ENCODE results near the gene TAC3. TPM values are rescaled to one million over a fixed set of nuclear protein-coding genes. Genes with fewer than 3 reads are reported as not detected.
"Not testable (repeated sequence)": the region's sequence is repeated elsewhere in the genome, so short reads cannot be mapped to it uniquely, and the experiment has no call there.

Gene TAC3
- total and polyA plus RNA-seq, 2 donors (not counting 3 experiments of a cell fraction or from before 2014, with no cell fraction given), result not detected

DNA sequence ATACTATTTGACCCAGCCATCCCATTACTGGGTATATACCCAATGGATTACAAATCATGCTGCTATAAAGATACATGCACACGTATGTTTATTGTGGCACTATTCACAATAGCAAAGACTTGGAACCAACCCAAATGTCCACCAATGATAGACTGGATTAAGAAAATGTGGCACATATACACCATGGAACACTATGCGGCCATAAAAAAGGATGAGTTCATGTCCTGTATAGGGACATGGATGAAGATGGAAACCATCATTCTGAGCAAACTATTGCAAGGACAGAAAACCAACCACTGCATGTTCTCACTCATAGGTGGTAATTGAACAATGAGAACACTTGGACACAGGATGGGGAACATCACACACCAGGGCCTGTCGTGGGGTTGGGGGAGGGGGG, 42.1 kb downstream of the TAC3 start:
- intact Hi-C loops (cut with micrococcal nuclease); dilution Hi-C loops (cut with MboI; ENCODE audit: extremely low pct_ligation_motif_present, low sequenced_read_pairs); H3K4me2 ChIP-seq (ENCODE audit: insufficient read depth, low read length): not testable (repeated sequence)

GRCh38 chr12:56968910-56969309, 47.4 kb downstream of the TAC3 start:
- H3K9me3 ChIP-seq (replicated peaks; ENCODE audit: control insufficient read depth, insufficient read depth, low read length); H3K4me1 ChIP-seq (ENCODE audit: control insufficient read depth, extremely low read depth, insufficient read depth, low read length); intact Hi-C loops (cut with micrococcal nuclease); DNase-seq (ENCODE audit: low read depth, low spot score); H3K9ac ChIP-seq (replicated peaks; ENCODE audit: extremely low read depth, insufficient read depth, low read length); H3K4me3 ChIP-seq (replicated peaks in 1 of 3; ENCODE audit: insufficient read depth in 1 of 3, low read depth in 1 of 3, low read length in 3 of 3); H3K27me3 ChIP-seq (ENCODE audit: control insufficient read depth in 2 of 2, insufficient read depth in 2 of 2, low read length in 2 of 2); H3K36me3 ChIP-seq (ENCODE audit: control insufficient read depth in 2 of 2, extremely low read depth in 1 of 2, insufficient read depth in 2 of 2, low read length in 2 of 2); H3K27ac ChIP-seq (ENCODE audit: insufficient read depth, low read depth, low read length); POLR2A ChIA-PET; H2AFZ ChIP-seq (ENCODE audit: low read depth, low read length); FAIRE-seq; CTCF ChIA-PET; H3K4me2 ChIP-seq (ENCODE audit: insufficient read depth, low read length); H3K9me1 ChIP-seq (replicated peaks; ENCODE audit: control insufficient read depth, extremely low read depth, insufficient read depth, low read length); H3K79me2 ChIP-seq (ENCODE audit: control insufficient read depth, insufficient read depth, low read length); BruUV-seq (replicated peaks); H4K20me1 ChIP-seq (replicated peaks; ENCODE audit: control insufficient read depth, extremely low read depth, insufficient read depth, low read length); dilution Hi-C loops (cut with MboI; ENCODE audit: extremely low pct_ligation_motif_present, low sequenced_read_pairs): not testable (repeated sequence)

More for the DNA sequence above, 42.1 kb downstream of the TAC3 start:
- H3K27me3 ChIP-seq (ENCODE audit: control insufficient read depth in 2 of 2, insufficient read depth in 2 of 2, low read length in 2 of 2); POLR2A ChIA-PET; H3K9me3 ChIP-seq (replicated peaks; ENCODE audit: control insufficient read depth, insufficient read depth, low read length); DNase-seq (ENCODE audit: low read depth, low spot score); FAIRE-seq; H2AFZ ChIP-seq (ENCODE audit: low read depth, low read length); H3K79me2 ChIP-seq (ENCODE audit: control insufficient read depth, insufficient read depth, low read length); H4K20me1 ChIP-seq (replicated peaks; ENCODE audit: control insufficient read depth, extremely low read depth, insufficient read depth, low read length); H3K36me3 ChIP-seq (ENCODE audit: control insufficient read depth in 2 of 2, extremely low read depth in 1 of 2, insufficient read depth in 2 of 2, low read length in 2 of 2); H3K9me1 ChIP-seq (replicated peaks; ENCODE audit: control insufficient read depth, extremely low read depth, insufficient read depth, low read length); CTCF ChIA-PET; H3K4me1 ChIP-seq (ENCODE audit: control insufficient read depth, extremely low read depth, insufficient read depth, low read length); H3K27ac ChIP-seq (ENCODE audit: insufficient read depth, low read depth, low read length); H3K9ac ChIP-seq (replicated peaks; ENCODE audit: extremely low read depth, insufficient read depth, low read length); H3K4me3 ChIP-seq (replicated peaks in 1 of 3; ENCODE audit: insufficient read depth in 1 of 3, low read depth in 1 of 3, low read length in 3 of 3); BruUV-seq (replicated peaks): not testable (repeated sequence)

GRCh38 chr12:56965997-56966642, 50.2 kb downstream of the TAC3 start:
- intact Hi-C loops (cut with micrococcal nuclease); H3K9ac ChIP-seq (replicated peaks; ENCODE audit: extremely low read depth, insufficient read depth, low read length); H3K4me2 ChIP-seq (ENCODE audit: insufficient read depth, low read length); H3K4me3 ChIP-seq (replicated peaks in 1 of 3; ENCODE audit: insufficient read depth in 1 of 3, low read depth in 1 of 3, low read length in 3 of 3); H4K20me1 ChIP-seq (replicated peaks; ENCODE audit: control insufficient read depth, extremely low read depth, insufficient read depth, low read length); CTCF ChIA-PET; H3K9me1 ChIP-seq (replicated peaks; ENCODE audit: control insufficient read depth, extremely low read depth, insufficient read depth, low read length); H3K27ac ChIP-seq (ENCODE audit: insufficient read depth, low read depth, low read length); H2AFZ ChIP-seq (ENCODE audit: low read depth, low read length); dilution Hi-C loops (cut with MboI; ENCODE audit: extremely low pct_ligation_motif_present, low sequenced_read_pairs); H3K9me3 ChIP-seq (replicated peaks; ENCODE audit: control insufficient read depth, insufficient read depth, low read length); H3K36me3 ChIP-seq (ENCODE audit: control insufficient read depth in 2 of 2, extremely low read depth in 1 of 2, insufficient read depth in 2 of 2, low read length in 2 of 2); BruUV-seq (replicated peaks); H3K4me1 ChIP-seq (ENCODE audit: control insufficient read depth, extremely low read depth, insufficient read depth, low read length); DNase-seq (ENCODE audit: low read depth, low spot score); POLR2A ChIA-PET; FAIRE-seq; H3K27me3 ChIP-seq (ENCODE audit: control insufficient read depth in 2 of 2, insufficient read depth in 2 of 2, low read length in 2 of 2); H3K79me2 ChIP-seq (ENCODE audit: control insufficient read depth, insufficient read depth, low read length): not testable (repeated sequence)

DNA sequence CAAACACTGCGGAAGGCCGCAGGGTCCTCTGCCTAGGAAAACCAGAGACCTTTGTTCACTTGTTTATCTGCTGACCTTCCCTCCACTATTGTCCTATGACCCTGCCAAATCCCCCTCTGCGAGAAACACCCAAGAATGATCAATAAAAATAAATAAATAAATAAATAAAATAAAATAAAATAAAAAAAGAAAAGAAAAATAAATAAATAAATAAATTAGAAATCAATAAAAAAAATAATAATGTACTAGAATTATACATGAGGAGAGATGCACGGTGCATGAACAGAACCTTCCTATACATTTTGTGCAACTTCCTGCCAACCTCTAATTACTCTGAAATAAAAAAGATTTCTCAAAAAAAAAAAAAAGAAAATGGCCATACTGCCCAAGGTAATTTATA, 51.2 kb downstream of the TAC3 start:
- POLR2A ChIA-PET; DNase-seq (ENCODE audit: low read depth, low spot score); BruUV-seq (replicated peaks); H2AFZ ChIP-seq (ENCODE audit: low read depth, low read length); H3K4me1 ChIP-seq (ENCODE audit: control insufficient read depth, extremely low read depth, insufficient read depth, low read length); H3K9ac ChIP-seq (replicated peaks; ENCODE audit: extremely low read depth, insufficient read depth, low read length); H3K4me2 ChIP-seq (ENCODE audit: insufficient read depth, low read length); H3K79me2 ChIP-seq (ENCODE audit: control insufficient read depth, insufficient read depth, low read length); H3K9me1 ChIP-seq (replicated peaks; ENCODE audit: control insufficient read depth, extremely low read depth, insufficient read depth, low read length); H3K36me3 ChIP-seq (ENCODE audit: control insufficient read depth in 2 of 2, extremely low read depth in 1 of 2, insufficient read depth in 2 of 2, low read length in 2 of 2); H3K27me3 ChIP-seq (ENCODE audit: control insufficient read depth in 2 of 2, insufficient read depth in 2 of 2, low read length in 2 of 2); H3K4me3 ChIP-seq (replicated peaks in 1 of 3; ENCODE audit: insufficient read depth in 1 of 3, low read depth in 1 of 3, low read length in 3 of 3); H3K27ac ChIP-seq (ENCODE audit: insufficient read depth, low read depth, low read length); FAIRE-seq; intact Hi-C loops (cut with micrococcal nuclease); dilution Hi-C loops (cut with MboI; ENCODE audit: extremely low pct_ligation_motif_present, low sequenced_read_pairs); H4K20me1 ChIP-seq (replicated peaks; ENCODE audit: control insufficient read depth, extremely low read depth, insufficient read depth, low read length); CTCF ChIA-PET; H3K9me3 ChIP-seq (replicated peaks; ENCODE audit: control insufficient read depth, insufficient read depth, low read length): not testable (repeated sequence)

Data from endothelial cell of umbilical vein (primary cell).